ENCODE data around the gene IBA57. TPM values are rescaled to one million over a fixed set of nuclear protein-coding genes. Genes with fewer than 3 reads are reported as not detected.
A peak's percentile ranks its signal among the peaks of the same experiment; 100 is the strongest.

Gene IBA57
- polyA plus RNA-seq, 1 of the 3 experiments (the other 2 are of a cell fraction) = 1.8 TPM

DNA sequence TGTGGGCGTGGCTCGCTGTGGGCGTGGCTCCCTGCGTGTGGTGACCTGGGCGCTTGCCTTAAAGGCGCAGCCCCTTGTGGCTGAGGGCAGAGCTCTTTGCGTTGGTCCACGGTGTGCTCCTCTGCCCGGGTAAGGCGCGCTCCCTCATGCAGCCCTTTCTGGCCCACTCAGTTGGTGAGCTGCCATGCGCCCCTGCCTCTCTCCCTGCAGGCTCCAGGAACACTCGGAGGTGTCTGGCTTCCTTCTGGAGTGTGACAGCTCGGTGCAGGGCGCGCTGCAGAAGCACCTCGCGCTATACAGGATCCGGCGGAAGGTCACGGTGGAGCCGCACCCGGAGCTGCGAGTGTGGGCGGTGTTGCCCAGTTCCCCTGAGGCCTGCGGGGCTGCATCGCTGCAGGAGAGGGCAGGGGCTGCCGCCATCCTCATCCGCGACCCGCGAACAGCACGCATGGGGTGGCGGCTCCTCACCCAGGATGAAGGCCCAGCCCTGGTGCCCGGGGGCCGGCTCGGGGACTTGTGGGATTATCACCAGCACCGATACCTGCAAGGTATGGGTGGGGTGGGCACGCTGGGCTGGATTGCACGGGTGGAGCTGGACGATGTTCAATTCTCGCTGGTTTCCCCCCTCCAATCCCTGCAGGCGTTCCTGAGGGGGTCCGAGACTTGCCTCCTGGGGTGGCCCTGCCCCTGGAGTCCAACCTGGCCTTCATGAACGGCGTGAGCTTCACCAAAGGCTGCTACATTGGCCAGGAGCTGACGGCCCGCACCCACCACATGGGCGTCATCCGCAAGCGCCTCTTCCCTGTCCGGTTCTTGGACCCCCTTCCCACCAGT lies 9.1 kb downstream of the IBA57 start:
- Histone ChIP-seq H2AFZ (ENCODE audit: low read depth) (no peak overlapping the region), H3K4me1 (ENCODE audit: control insufficient read depth in 1 of 2, insufficient read depth in 2 of 2, low read depth in 1 of 2, low read length in 1 of 2) (peaks cover 0 to 6% of the 10 kb centered on the region in 2 experiments; a peak in 1 of 4 replicates), H3K9me3 (no peaks in the 10 kb centered on the region), H3F3A (replicated peaks; ENCODE audit: insufficient read depth) (peaks cover 5% of the 10 kb centered on the region), H3K27ac (ENCODE audit: low read depth in 2 of 2, low read length in 1 of 2) (no peak overlapping the region; a peak in 1 of 4 replicates), H3K36me3 (replicated peaks in 1 of 2; ENCODE audit: control insufficient read depth in 1 of 2, insufficient read depth in 2 of 2, low read length in 1 of 2) (peaks cover 0 to 2% of the 10 kb centered on the region in 2 experiments), H3K27me3 (ENCODE audit: insufficient read depth) (no peaks in the 10 kb centered on the region), H3K9ac (no peak overlapping the region), H3K79me2 (ENCODE audit: insufficient read depth) (peaks cover 4% of the 10 kb centered on the region; the same call in 1 of the 2 replicates), H3K4me3 (ENCODE audit: low read depth in 2 of 2, low read length in 1 of 2) (no peak overlapping the region), H3K4me2 (no peak overlapping the region), H3K9me2 (no peaks in the 10 kb centered on the region), H4K20me1 (ENCODE audit: insufficient read depth) (no peaks in the 10 kb centered on the region)
- TF ChIP-seq FOSL2 (IDR thresholded peaks at IDR 0.05; ENCODE audit: borderline replicate concordance, low read depth) (no peak), RCOR1 (IDR thresholded peaks at IDR 0.05; ENCODE audit: low read length) (no peak), FOXJ3 (CRISPR knock-in tag; IDR thresholded peaks at IDR 0.05) (no peak), EP300 (IDR thresholded peaks at IDR 0.05; ENCODE audit: borderline replicate concordance in 1 of 2, low read depth in 1 of 2, low read length in 1 of 2) (no peak), TCF12 (IDR thresholded peaks at IDR 0.05) (no peak), EZH2phosphoT487 (IDR thresholded peaks at IDR 0.05; ENCODE audit: borderline replicate concordance, low read depth) (no peak), ELF1 (IDR thresholded peaks at IDR 0.05) (no peak), FOXM1 (IDR thresholded peaks at IDR 0.05; ENCODE audit: low read depth) (no peak), SMC3 (IDR thresholded peaks at IDR 0.05; ENCODE audit: low read depth, low read length) (no peak), SIN3A (IDR thresholded peaks at IDR 0.05; ENCODE audit: borderline replicate concordance, low read depth, low read length) (no peak), POLR2AphosphoS5 (IDR thresholded peaks at IDR 0.05; ENCODE audit: low read depth, low read length) (no peak), TEAD4 (IDR thresholded peaks at IDR 0.05; ENCODE audit: borderline replicate concordance, insufficient read depth) (no peak), RFX5 (IDR thresholded peaks at IDR 0.05; ENCODE audit: low read length) (no peak), TAF1 (IDR thresholded peaks at IDR 0.05; ENCODE audit: borderline replicate concordance, low read depth, low read length) (no peak)
- TF ChIP-seq, protein P1, sequence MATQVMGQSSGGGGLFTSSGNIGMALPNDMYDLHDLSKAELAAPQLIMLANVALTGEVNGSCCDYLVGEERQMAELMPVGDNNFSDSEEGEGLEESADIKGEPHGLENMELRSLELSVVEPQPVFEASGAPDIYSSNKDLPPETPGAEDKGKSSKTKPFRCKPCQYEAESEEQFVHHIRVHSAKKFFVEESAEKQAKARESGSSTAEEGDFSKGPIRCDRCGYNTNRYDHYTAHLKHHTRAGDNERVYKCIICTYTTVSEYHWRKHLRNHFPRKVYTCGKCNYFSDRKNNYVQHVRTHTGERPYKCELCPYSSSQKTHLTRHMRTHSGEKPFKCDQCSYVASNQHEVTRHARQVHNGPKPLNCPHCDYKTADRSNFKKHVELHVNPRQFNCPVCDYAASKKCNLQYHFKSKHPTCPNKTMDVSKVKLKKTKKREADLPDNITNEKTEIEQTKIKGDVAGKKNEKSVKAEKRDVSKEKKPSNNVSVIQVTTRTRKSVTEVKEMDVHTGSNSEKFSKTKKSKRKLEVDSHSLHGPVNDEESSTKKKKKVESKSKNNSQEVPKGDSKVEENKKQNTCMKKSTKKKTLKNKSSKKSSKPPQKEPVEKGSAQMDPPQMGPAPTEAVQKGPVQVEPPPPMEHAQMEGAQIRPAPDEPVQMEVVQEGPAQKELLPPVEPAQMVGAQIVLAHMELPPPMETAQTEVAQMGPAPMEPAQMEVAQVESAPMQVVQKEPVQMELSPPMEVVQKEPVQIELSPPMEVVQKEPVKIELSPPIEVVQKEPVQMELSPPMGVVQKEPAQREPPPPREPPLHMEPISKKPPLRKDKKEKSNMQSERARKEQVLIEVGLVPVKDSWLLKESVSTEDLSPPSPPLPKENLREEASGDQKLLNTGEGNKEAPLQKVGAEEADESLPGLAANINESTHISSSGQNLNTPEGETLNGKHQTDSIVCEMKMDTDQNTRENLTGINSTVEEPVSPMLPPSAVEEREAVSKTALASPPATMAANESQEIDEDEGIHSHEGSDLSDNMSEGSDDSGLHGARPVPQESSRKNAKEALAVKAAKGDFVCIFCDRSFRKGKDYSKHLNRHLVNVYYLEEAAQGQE (IDR thresholded peaks at IDR 0.05; ENCODE audit: low read depth, low read length) = no peak
- TF ChIP-seq, protein P2, sequence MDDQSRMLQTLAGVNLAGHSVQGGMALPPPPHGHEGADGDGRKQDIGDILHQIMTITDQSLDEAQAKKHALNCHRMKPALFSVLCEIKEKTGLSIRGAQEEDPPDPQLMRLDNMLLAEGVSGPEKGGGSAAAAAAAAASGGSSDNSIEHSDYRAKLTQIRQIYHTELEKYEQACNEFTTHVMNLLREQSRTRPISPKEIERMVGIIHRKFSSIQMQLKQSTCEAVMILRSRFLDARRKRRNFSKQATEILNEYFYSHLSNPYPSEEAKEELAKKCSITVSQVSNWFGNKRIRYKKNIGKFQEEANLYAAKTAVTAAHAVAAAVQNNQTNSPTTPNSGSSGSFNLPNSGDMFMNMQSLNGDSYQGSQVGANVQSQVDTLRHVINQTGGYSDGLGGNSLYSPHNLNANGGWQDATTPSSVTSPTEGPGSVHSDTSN (IDR thresholded peaks at IDR 0.05) = no peak
- TF ChIP-seq, protein P3, sequence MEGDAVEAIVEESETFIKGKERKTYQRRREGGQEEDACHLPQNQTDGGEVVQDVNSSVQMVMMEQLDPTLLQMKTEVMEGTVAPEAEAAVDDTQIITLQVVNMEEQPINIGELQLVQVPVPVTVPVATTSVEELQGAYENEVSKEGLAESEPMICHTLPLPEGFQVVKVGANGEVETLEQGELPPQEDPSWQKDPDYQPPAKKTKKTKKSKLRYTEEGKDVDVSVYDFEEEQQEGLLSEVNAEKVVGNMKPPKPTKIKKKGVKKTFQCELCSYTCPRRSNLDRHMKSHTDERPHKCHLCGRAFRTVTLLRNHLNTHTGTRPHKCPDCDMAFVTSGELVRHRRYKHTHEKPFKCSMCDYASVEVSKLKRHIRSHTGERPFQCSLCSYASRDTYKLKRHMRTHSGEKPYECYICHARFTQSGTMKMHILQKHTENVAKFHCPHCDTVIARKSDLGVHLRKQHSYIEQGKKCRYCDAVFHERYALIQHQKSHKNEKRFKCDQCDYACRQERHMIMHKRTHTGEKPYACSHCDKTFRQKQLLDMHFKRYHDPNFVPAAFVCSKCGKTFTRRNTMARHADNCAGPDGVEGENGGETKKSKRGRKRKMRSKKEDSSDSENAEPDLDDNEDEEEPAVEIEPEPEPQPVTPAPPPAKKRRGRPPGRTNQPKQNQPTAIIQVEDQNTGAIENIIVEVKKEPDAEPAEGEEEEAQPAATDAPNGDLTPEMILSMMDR (IDR thresholded peaks at IDR 0.05) = no peak
- TF ChIP-seq, protein P4, sequence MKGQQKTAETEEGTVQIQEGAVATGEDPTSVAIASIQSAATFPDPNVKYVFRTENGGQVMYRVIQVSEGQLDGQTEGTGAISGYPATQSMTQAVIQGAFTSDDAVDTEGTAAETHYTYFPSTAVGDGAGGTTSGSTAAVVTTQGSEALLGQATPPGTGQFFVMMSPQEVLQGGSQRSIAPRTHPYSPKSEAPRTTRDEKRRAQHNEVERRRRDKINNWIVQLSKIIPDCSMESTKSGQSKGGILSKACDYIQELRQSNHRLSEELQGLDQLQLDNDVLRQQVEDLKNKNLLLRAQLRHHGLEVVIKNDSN (IDR thresholded peaks at IDR 0.05; ENCODE audit: borderline replicate concordance, low read depth) = no peak
- TF ChIP-seq, protein P5, sequence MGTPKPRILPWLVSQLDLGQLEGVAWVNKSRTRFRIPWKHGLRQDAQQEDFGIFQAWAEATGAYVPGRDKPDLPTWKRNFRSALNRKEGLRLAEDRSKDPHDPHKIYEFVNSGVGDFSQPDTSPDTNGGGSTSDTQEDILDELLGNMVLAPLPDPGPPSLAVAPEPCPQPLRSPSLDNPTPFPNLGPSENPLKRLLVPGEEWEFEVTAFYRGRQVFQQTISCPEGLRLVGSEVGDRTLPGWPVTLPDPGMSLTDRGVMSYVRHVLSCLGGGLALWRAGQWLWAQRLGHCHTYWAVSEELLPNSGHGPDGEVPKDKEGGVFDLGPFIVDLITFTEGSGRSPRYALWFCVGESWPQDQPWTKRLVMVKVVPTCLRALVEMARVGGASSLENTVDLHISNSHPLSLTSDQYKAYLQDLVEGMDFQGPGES (IDR thresholded peaks at IDR 0.05; ENCODE audit: low read depth, low read length) = no peak
- POLR2A ChIA-PET = no interaction called here
- DNase-seq = peak; percentile 74
- WGBS (ENCODE audit: low lambda C conversion rate) = 100% methylated on average over 11 of the region's 52 CpGs
- CTCF ChIA-PET = interaction anchor here (0.9 to 1.2 kb wide), 3 partner anchors 9 to 44 kb away, joined by 3 to 4 read pairs (median 3); partner anchors contain the start of gene IBA57
